Loucy (cell line): Measurements from ENCODE around the gene RABAC1.

Source experiments
- H2AFZ ChIP-seq: fragments of 200-600 bp; sonication (generic); 2 replicates; pipeline ENCODE4 v1.6.0; 2016; ENCODE audit warnings: antibody characterized with exemption, mild to moderate bottlenecking, low read length, moderate library complexity
- H3F3A ChIP-seq: fragments of 200-600 bp; 2 replicates; pipeline ENCODE4 v1.6.0; 2016; ENCODE audit warnings: antibody characterized with exemption, low read depth, mild to moderate bottlenecking
- H3K27me3 ChIP-seq: fragments of 200-600 bp; sonication (generic); 2 replicates; pipeline ENCODE4 v1.6.1; 2014; ENCODE audit warnings: low read length, mild to moderate bottlenecking; ENCODE audit not compliant: insufficient read depth, poor library complexity, severe bottlenecking
- H3K36me3 ChIP-seq: fragments of 200-600 bp; sonication (generic); 2 replicates; pipeline ENCODE4 v1.6.1; 2016; ENCODE audit warnings: low read length; ENCODE audit not compliant: insufficient read depth
- H3K4me1 ChIP-seq: fragments of 200-600 bp; sonication (generic); 2 replicates; pipeline ENCODE4 v1.5.1; 2014; ENCODE audit warnings: low read length, mild to moderate bottlenecking; ENCODE audit not compliant: insufficient read depth, poor library complexity, severe bottlenecking
- H3K4me2 ChIP-seq: fragments of 200-600 bp; sonication (generic); 2 replicates; pipeline ENCODE4 v1.6.0; 2014; ENCODE audit warnings: antibody characterized with exemption, low read length, low read depth, mild to moderate bottlenecking; ENCODE audit not compliant: poor library complexity, severe bottlenecking
- H3K4me3 ChIP-seq: fragments of 200-600 bp; sonication (generic); 2 replicates; pipeline ENCODE4 v1.5.1; 2014; ENCODE audit warnings: low read length, mild to moderate bottlenecking, mixed read lengths; ENCODE audit not compliant: poor library complexity, severe bottlenecking
- H3K79me2 ChIP-seq: fragments of 200-600 bp; sonication (generic); 2 replicates; pipeline ENCODE4 v1.6.1; 2014; ENCODE audit warnings: low read length; ENCODE audit not compliant: insufficient read depth
- H3K9ac ChIP-seq: fragments of 200-600 bp; sonication (generic); 2 replicates; pipeline ENCODE4 v1.6.0; 2014; ENCODE audit warnings: mild to moderate bottlenecking, low read depth, low read length, moderate library complexity; ENCODE audit not compliant: poor library complexity, severe bottlenecking
- H3K9me2 ChIP-seq: fragments of 200-600 bp; sonication (generic); replicated peaks from 2 replicates; pipeline ENCODE4 v1.6.1; 2016; ENCODE audit warnings: low read depth, low read length, mixed read lengths
- H3K9me3 ChIP-seq: fragments of 200-600 bp; sonication (generic); 2 replicates; pipeline ENCODE4 v1.6.1; 2014; ENCODE audit warnings: mild to moderate bottlenecking, antibody characterized with exemption, low read length, low read depth; ENCODE audit not compliant: insufficient read depth
- H4K20me1 ChIP-seq: fragments of 200-600 bp; sonication (generic); 2 replicates; pipeline ENCODE4 v1.6.0; 2014; ENCODE audit warnings: antibody characterized with exemption, low read length, mild to moderate bottlenecking; ENCODE audit not compliant: insufficient read depth, poor library complexity, severe bottlenecking
- EZH2phosphoT487 ChIP-seq: fragments of 200-600 bp; IDR thresholded peaks from 2 replicates; pipeline ENCODE4 v1.6.1; 2018; ENCODE audit warnings: antibody characterized with exemption, mild to moderate bottlenecking, moderate library complexity, borderline replicate concordance
- TF ChIP-seq, protein P1 (sequence below): fragments of 200-600 bp; sonication (generic); conservative IDR thresholded peaks from 2 replicates; pipeline ENCODE4 v1.5.1; 2014; ENCODE audit warnings: mild to moderate bottlenecking, antibody characterized with exemption, low read length

The RABAC1 gene

DNA sequence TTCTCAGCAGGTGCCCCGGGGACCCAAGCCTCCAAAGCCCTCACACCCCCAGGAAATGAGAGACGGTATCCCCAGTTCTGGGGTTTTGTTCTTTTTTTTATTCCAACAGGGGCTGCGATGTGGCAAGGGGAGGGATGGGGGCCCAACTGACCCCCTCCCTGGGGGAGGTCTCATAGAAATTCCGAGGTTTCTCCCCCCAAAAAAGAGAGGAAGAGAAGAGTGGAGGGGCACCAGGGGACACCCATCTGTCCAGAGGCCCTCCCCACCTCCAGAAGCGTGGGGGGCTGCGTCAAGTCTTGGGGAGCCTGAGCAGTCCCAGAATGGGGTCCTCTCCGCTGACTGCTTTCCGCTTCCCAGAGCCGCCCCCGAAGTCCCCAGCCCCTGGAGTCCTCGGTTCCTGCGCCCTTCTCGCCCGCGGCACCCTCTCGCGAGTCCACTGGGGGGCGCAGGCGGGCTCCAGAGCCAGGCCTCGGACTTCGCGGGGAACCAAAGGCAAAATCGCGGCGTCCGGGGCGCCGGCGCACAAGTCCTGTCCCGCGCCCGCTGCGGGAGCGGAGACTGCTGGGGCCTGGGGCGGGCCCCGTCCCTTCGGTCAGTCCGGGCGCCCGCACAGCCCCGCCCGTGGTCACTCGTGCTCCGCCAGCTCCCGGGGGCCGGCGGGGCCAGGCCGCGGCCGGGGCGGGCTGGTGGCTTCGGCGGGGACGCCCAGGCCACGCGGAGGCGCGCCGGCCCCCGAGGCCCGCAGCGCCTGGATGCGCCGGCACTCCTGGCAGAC lies 39.3 kb upstream of the RABAC1 start:
- Histone ChIP-seq H3K9ac (no peak overlapping the region), H3K4me3 (no peak overlapping the region), H4K20me1 (no peaks in the 10 kb centered on the region), H3K27me3 (no peaks in the 10 kb centered on the region), H3K4me1 (peaks cover 5% of the 10 kb centered on the region), H3K79me2 (no peaks in the 10 kb centered on the region), H3F3A (no peaks in the 10 kb centered on the region), H3K9me2 (no peaks in the 10 kb centered on the region), H3K36me3 (no peaks in the 10 kb centered on the region), H3K4me2 (no peak overlapping the region), H3K9me3 (no peaks in the 10 kb centered on the region), H2AFZ (no peak overlapping the region)
- no peak for TF ChIP-seq EZH2phosphoT487
- TF ChIP-seq, protein P1, sequence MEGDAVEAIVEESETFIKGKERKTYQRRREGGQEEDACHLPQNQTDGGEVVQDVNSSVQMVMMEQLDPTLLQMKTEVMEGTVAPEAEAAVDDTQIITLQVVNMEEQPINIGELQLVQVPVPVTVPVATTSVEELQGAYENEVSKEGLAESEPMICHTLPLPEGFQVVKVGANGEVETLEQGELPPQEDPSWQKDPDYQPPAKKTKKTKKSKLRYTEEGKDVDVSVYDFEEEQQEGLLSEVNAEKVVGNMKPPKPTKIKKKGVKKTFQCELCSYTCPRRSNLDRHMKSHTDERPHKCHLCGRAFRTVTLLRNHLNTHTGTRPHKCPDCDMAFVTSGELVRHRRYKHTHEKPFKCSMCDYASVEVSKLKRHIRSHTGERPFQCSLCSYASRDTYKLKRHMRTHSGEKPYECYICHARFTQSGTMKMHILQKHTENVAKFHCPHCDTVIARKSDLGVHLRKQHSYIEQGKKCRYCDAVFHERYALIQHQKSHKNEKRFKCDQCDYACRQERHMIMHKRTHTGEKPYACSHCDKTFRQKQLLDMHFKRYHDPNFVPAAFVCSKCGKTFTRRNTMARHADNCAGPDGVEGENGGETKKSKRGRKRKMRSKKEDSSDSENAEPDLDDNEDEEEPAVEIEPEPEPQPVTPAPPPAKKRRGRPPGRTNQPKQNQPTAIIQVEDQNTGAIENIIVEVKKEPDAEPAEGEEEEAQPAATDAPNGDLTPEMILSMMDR: peak; percentile 50; the same call in 1 of the 2 replicates

DNA sequence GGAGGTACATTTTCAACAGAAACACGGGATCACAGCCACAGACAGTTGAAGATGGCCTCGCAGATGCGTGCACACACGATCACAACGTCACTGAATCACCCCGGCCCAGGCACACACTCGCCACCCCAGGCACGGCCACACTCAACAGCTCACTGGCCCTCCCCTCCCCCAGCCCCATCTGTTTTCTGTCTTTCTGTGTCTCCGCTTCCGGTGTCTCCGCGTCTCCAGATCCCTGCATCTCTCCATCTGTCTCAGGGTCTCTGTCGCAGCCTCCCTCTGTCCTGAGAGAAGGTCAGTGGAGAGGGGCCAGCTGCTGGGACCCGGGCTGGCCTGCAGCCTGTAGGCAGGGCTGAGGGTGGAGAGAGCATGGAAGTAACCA lies 38.7 kb upstream of the RABAC1 start:
- no peaks in the 10 kb centered on the region for H3K9me2 ChIP-seq
- H2AFZ ChIP-seq: no peak overlapping the region
- no peak overlapping the region for H3K4me3 ChIP-seq
- H3K4me2 ChIP-seq: no peak overlapping the region
- H3K9me3 ChIP-seq: no peaks in the 10 kb centered on the region
- H4K20me1 ChIP-seq: no peaks in the 10 kb centered on the region
- no peaks in the 10 kb centered on the region for H3K36me3 ChIP-seq
- H3K79me2 ChIP-seq: no peaks in the 10 kb centered on the region
- TF ChIP-seq, protein P1: no peak
- TF ChIP-seq EZH2phosphoT487: no peak
- peaks cover 9% of the 10 kb centered on the region for H3K4me1 ChIP-seq
- no peaks in the 10 kb centered on the region for H3K27me3 ChIP-seq
- H3K9ac ChIP-seq: no peak overlapping the region
- H3F3A ChIP-seq: no peaks in the 10 kb centered on the region

DNA sequence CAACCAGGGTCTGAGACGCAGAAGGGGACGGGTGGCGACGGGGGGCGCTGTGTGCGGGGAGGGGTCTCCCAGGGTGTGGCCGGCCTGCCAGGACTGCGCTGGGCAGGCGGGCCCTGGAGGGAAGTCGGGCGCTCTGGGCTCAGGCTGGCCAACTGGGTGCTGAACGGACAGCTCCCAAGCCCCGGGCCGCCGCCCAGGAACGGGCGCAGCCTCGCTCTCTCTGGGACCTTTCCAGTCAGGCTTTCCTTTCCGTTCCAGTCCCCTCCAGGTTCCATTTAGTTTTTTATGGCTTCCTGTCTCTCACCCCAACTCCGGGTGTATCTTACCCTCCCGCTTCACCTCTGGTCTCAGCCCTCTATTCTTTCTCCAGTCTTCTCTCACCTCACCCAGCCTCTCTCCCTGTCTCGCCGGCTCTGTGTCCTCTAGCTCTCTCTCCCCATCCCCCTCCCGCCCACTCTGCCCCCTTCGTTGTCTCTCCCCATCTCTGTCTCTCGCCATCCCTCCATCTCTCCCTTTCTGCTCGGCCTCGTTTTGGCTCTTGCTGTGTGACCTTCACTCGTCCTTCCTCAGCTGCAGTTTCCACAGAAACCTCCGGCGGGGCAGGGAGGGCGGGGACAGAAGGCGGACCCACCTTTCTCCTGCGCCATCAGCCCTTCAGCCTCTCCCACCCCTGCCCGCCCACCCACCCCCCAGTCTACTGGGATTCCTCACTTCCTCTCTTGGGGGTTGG lies 38.2 kb upstream of the RABAC1 start:
- Histone ChIP-seq H3F3A (no peaks in the 10 kb centered on the region), H3K4me1 (peaks cover 9% of the 10 kb centered on the region), H3K36me3 (no peaks in the 10 kb centered on the region), H2AFZ (no peak overlapping the region), H3K9me3 (no peaks in the 10 kb centered on the region), H3K79me2 (no peaks in the 10 kb centered on the region), H4K20me1 (no peaks in the 10 kb centered on the region), H3K27me3 (no peaks in the 10 kb centered on the region), H3K4me2 (no peak overlapping the region), H3K9ac (no peak overlapping the region), H3K4me3 (no peak overlapping the region), H3K9me2 (no peaks in the 10 kb centered on the region)
- TF ChIP-seq, protein P1: no peak
- no peak for TF ChIP-seq EZH2phosphoT487
